Glomerular visceral epithelial cell (primary cell): Measurements from ENCODE around the gene FNBP1.
"Not testable (repeated sequence)": the region's sequence is repeated elsewhere in the genome, so short reads cannot be mapped to it uniquely, and the experiment has no call there.

Experiments used
- DNase-seq: peaks from one replicate; pipeline ENCODE4 v3.0.0-alpha.2; 2016; ENCODE audit errors: extremely low spot score

FNBP1 gene

GRCh38 chr9:129954868-129955550 is 88.0 kb downstream of the FNBP1 start:
- DNase-seq = no peak

- no peak for DNase-seq
These were observed 89.3 kb downstream of the FNBP1 start for GRCh38 chr9:129953736-129954135.

GRCh38 chr9:129952337-129952736 is 90.7 kb downstream of the FNBP1 start:
- DNase-seq = no peak

GRCh38 chr9:129949821-129950220 is 93.2 kb downstream of the FNBP1 start:
- no peak for DNase-seq

GRCh38 chr9:129948626-129949025 is 94.4 kb downstream of the FNBP1 start:
- DNase-seq = not testable (repeated sequence)

- no peak for DNase-seq
These were observed 96.6 kb downstream of the FNBP1 start for GRCh38 chr9:129946246-129946995.

- DNase-seq = no peak
These were observed 97.7 kb downstream of the FNBP1 start for GRCh38 chr9:129945314-129945713.

GRCh38 chr9:129944506-129945116 is 98.4 kb downstream of the FNBP1 start:
- no peak for DNase-seq

- DNase-seq = no peak
These were observed 103.6 kb downstream of the FNBP1 start for GRCh38 chr9:129939431-129939830.

DNA sequence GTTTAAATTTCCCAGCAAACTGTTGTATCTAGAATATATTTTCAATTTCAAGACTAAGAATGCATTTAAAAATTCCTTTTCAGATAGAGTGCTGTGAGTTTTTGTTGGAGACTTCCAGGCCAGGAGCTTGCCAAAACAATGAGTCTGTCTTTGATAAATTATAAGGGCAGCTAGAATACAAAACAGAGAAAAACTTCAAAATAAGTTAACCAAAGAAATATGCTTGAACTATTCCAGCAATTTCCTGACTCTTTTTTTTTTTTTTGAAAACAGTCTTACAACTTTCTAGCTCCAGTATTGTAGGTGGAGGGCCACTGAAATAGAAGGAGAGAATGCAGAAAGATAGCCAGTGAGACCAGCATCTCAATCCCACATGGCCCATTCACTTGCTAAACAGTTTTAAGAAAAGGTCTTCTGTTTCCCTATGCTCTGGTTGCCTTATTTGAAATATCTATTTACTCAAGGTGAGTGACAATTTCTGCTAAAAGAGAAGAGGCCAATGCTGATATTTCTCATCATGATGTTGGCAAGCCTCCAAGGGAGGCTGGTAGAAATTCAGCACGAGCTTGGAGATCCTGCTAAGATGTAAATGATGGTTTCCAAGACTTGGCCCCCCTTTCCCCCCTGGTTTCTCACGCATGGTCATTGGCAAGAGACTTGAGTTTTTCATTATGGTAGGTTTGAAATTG is 104.6 kb downstream of the FNBP1 start:
- DNase-seq = no peak

GRCh38 chr9:129937879-129938278 is 105.1 kb downstream of the FNBP1 start:
- not testable (repeated sequence) for DNase-seq

DNA sequence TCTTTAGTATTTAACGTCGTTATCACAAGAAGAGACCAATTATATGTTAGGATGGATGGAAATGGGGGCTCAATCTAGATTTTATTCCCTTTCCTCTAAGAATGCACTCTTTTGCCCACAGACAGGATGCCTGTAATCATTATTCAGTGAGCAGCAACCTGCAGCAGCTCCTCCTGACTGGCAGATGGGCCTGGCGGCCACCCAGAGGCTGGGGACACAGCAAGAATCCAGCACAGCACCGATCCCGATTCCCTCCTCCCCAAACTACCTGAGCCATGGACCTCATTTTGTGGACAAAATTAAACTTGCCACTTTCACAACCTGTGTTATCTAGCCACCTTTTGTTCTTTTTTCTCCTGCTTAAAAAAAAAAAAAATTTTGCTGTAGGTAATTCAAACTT is 106.8 kb downstream of the FNBP1 start:
- DNase-seq = no peak

DNA sequence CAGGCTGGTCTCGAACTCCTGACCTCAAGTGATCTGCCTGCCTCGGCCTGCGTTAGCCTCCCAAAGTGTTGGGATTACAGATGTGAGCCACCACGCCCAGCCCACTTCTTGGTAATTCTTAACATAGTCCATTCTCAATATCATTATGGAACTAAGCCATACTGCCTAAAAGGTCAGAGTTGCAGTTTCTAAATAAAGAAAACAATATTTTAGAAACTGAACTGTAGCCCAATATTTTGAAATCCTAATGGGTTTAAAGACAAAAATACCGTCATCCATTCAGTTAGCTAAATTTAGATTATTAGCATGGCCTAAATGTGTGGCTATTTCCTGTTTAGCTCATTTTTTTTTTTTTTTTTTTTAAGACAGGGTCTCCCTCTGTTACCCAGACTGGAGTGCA is 108.2 kb downstream of the FNBP1 start:
- DNase-seq = no peak

GRCh38 chr9:129934041-129934591 is 108.9 kb downstream of the FNBP1 start:
- no peak for DNase-seq

GRCh38 chr9:129933185-129934040 is 109.6 kb downstream of the FNBP1 start:
- no peak for DNase-seq

DNA sequence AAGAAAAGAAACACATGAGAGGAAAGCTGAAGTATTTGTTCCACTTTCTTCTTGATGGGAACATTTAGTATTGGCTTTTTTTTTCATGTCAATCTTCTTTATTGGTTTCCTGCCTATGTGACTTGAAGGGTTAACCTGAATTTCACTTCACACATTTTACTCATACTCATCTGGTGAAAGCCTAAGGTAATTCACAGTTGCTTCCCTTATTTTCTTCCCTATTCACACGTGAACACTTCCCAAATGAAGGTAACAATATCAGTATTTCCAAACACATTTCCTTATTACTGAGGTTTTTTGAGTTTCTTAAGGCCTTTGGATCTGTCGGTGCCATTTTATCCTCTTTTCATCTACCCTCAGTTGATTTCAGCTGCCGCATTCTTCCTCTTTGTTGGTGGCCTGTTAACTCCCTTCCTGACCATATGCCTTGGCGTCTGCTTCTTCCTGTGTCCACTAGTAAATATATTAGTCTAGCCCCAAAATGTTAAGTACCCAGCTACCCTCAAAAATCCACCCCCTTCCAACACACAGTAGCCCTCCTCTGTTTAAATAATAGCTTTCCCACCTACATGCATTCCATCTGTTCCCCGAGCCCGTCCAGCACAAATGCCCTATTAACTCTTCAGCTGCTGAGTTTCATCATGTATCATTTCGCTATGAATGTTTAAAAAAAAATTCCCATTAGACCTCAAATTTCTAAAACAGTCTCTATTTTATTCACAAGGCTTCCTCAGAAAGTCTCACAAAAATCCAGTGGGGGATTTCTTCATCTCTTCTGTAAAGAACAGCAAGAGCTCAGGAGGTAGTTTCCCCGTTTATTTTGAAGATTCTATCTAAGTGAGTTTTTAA is 110.5 kb downstream of the FNBP1 start:
- DNase-seq = no peak

DNA sequence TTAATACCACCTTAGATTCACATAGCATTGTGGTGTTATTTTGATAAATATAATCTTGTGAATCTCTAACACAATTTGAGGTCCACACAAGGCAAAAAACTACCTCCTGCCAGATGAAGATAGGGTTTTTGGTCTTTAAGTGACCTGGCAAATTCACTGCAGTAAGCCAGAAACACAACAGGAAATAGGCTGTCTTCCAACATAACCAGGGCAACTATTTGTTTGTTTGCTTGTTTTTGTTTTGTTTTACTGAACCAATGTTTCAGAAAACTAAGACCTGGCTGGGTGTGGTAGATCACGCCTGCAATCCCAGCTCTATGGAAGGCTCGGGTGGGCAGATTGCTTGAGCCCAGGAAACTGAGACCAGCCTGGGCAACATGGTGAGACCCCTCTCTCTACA is 112.2 kb downstream of the FNBP1 start:
- no peak for DNase-seq

- DNase-seq = no peak
These were observed 113.4 kb downstream of the FNBP1 start for GRCh38 chr9:129929496-129930125.

- no peak for DNase-seq
These were observed 119.4 kb downstream of the FNBP1 start for GRCh38 chr9:129923589-129923988.

- DNase-seq = no peak
These were observed 121.1 kb downstream of the FNBP1 start for GRCh38 chr9:129921905-129922304.
